ENCODE data around the gene CDH24. TPM values are rescaled to one million over a fixed set of nuclear protein-coding genes. Genes with fewer than 3 reads are reported as not detected.
A peak's percentile ranks its signal among the peaks of the same experiment; 100 is the strongest.

Gene CDH24
- total and polyA plus RNA-seq, 2 of the 13 experiments (the other 11 are each of a cell fraction or from before 2014, with no cell fraction given), result 0.69 to 0.99 TPM

DNA sequence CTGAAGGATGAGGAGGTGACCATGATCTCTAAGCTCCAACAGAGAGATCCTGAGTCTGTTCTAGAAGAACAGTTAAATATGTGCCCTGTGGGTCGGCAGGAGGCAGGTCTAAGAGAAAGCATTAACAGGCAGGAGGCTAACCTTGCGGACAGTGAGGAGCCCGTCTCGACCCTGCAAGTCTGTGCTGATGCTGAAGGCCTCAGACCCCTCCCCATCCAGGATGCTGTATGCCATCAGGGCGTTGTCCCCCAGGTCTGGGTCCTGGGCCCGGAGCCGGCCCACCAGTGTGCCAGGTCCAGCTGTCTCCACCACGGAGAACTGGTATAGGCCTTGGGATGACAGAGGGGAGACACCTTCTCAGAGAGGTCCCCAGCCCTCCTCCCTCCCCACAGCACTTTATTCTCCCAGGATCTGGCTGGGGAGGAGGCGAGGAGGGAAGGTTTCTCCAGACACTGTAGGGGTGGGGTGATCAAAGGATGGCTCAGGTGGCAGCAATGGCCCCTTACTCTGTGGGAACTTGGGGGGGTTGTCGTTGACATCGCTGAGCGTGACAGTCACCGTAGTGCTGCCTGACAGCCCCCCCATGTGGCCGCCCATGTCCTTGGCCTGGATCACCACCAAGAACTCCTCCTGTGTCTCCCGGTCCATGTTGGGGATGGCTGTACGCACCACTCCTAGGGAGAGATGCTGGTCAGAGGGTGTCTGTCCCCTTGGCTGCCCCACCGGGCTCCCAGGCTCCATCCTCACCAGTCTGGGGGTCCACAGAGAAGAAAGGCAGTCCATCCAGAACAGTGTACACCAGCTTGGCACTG lies 3.1 kb downstream of the CDH24 start (continued):
- TF ChIP-seq, protein P1, sequence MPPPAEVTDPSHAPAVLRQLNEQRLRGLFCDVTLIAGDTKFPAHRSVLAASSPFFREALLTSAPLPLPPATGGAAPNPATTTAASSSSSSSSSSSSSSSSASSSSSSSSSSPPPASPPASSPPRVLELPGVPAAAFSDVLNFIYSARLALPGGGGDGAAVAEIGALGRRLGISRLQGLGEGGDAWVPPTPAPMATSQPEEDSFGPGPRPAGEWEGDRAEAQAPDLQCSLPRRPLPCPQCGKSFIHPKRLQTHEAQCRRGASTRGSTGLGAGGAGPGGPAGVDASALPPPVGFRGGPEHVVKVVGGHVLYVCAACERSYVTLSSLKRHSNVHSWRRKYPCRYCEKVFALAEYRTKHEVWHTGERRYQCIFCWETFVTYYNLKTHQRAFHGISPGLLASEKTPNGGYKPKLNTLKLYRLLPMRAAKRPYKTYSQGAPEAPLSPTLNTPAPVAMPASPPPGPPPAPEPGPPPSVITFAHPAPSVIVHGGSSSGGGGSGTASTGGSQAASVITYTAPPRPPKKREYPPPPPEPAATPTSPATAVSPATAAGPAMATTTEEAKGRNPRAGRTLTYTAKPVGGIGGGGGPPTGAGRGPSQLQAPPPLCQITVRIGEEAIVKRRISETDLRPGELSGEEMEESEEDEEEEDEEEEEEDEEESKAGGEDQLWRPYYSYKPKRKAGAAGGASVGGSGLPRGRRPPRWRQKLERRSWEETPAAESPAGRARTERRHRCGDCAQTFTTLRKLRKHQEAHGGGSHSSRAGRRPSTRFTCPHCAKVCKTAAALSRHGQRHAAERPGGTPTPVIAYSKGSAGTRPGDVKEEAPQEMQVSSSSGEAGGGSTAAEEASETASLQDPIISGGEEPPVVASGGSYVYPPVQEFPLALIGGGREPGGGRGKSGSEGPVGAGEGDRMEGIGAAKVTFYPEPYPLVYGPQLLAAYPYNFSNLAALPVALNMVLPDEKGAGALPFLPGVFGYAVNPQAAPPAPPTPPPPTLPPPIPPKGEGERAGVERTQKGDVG (CRISPR knock-in tag; IDR thresholded peaks at IDR 0.05; ENCODE audit: borderline replicate concordance), result 0 out of 2 replicates have a peak, but pooled peaks have one; percentile 14
- TF ChIP-seq GATA4 (IDR thresholded peaks at IDR 0.05; ENCODE audit: borderline replicate concordance, low read depth) (no peak), ZNF510 (CRISPR knock-in tag; IDR thresholded peaks at IDR 0.05; ENCODE audit: low read depth) (no peak), NFE2L1 (CRISPR knock-in tag; IDR thresholded peaks at IDR 0.05; ENCODE audit: borderline replicate concordance) (peak; percentile 18; the same call in 1 of the 2 replicates), RBAK (CRISPR knock-in tag; IDR thresholded peaks at IDR 0.05) (no peak; the same call in 1 of the 2 replicates), MAZ (IDR thresholded peaks at IDR 0.05; ENCODE audit: borderline replicate concordance, low read depth, low read length) (no peak), MAZ (CRISPR knock-in tag; IDR thresholded peaks at IDR 0.05; ENCODE audit: low read depth) (peak; percentile 43; the same call in 1 of the 2 replicates), CBX2 (IDR thresholded peaks at IDR 0.05; ENCODE audit: low read depth, low read length) (no peak), CBX2 (CRISPR knock-in tag; IDR thresholded peaks at IDR 0.05; ENCODE audit: low read depth) (no peak)
- TF ChIP-seq, protein P2, sequence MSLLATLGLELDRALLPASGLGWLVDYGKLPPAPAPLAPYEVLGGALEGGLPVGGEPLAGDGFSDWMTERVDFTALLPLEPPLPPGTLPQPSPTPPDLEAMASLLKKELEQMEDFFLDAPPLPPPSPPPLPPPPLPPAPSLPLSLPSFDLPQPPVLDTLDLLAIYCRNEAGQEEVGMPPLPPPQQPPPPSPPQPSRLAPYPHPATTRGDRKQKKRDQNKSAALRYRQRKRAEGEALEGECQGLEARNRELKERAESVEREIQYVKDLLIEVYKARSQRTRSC (CRISPR knock-in tag; IDR thresholded peaks at IDR 0.05; ENCODE audit: low read depth), result no peak
- TF ChIP-seq, protein P3, sequence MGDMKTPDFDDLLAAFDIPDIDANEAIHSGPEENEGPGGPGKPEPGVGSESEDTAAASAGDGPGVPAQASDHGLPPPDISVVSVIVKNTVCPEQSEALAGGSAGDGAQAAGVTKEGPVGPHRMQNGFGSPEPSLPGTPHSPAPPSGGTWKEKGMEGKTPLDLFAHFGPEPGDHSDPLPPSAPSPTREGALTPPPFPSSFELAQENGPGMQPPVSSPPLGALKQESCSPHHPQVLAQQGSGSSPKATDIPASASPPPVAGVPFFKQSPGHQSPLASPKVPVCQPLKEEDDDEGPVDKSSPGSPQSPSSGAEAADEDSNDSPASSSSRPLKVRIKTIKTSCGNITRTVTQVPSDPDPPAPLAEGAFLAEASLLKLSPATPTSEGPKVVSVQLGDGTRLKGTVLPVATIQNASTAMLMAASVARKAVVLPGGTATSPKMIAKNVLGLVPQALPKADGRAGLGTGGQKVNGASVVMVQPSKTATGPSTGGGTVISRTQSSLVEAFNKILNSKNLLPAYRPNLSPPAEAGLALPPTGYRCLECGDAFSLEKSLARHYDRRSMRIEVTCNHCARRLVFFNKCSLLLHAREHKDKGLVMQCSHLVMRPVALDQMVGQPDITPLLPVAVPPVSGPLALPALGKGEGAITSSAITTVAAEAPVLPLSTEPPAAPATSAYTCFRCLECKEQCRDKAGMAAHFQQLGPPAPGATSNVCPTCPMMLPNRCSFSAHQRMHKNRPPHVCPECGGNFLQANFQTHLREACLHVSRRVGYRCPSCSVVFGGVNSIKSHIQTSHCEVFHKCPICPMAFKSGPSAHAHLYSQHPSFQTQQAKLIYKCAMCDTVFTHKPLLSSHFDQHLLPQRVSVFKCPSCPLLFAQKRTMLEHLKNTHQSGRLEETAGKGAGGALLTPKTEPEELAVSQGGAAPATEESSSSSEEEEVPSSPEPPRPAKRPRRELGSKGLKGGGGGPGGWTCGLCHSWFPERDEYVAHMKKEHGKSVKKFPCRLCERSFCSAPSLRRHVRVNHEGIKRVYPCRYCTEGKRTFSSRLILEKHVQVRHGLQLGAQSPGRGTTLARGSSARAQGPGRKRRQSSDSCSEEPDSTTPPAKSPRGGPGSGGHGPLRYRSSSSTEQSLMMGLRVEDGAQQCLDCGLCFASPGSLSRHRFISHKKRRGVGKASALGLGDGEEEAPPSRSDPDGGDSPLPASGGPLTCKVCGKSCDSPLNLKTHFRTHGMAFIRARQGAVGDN (CRISPR knock-in tag; IDR thresholded peaks at IDR 0.05), result no peak; the same call in 1 of the 2 replicates
- TF ChIP-seq, protein P4, sequence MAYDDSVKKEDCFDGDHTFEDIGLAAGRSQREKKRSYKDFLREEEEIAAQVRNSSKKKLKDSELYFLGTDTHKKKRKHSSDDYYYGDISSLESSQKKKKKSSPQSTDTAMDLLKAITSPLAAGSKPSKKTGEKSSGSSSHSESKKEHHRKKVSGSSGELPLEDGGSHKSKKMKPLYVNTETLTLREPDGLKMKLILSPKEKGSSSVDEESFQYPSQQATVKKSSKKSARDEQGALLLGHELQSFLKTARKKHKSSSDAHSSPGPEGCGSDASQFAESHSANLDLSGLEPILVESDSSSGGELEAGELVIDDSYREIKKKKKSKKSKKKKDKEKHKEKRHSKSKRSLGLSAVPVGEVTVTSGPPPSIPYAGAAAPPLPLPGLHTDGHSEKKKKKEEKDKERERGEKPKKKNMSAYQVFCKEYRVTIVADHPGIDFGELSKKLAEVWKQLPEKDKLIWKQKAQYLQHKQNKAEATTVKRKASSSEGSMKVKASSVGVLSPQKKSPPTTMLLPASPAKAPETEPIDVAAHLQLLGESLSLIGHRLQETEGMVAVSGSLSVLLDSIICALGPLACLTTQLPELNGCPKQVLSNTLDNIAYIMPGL (CRISPR knock-in tag; IDR thresholded peaks at IDR 0.05; ENCODE audit: borderline replicate concordance in 1 of 2, low read depth in 1 of 2), result 0 out of 4 replicates have a peak, but pooled peaks of 1 of the 2 experiments have one; percentile 47
- TF ChIP-seq, protein P5, sequence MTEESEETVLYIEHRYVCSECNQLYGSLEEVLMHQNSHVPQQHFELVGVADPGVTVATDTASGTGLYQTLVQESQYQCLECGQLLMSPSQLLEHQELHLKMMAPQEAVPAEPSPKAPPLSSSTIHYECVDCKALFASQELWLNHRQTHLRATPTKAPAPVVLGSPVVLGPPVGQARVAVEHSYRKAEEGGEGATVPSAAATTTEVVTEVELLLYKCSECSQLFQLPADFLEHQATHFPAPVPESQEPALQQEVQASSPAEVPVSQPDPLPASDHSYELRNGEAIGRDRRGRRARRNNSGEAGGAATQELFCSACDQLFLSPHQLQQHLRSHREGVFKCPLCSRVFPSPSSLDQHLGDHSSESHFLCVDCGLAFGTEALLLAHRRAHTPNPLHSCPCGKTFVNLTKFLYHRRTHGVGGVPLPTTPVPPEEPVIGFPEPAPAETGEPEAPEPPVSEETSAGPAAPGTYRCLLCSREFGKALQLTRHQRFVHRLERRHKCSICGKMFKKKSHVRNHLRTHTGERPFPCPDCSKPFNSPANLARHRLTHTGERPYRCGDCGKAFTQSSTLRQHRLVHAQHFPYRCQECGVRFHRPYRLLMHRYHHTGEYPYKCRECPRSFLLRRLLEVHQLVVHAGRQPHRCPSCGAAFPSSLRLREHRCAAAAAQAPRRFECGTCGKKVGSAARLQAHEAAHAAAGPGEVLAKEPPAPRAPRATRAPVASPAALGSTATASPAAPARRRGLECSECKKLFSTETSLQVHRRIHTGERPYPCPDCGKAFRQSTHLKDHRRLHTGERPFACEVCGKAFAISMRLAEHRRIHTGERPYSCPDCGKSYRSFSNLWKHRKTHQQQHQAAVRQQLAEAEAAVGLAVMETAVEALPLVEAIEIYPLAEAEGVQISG (CRISPR knock-in tag; IDR thresholded peaks at IDR 0.05), result peak; percentile 32; the same call in 1 of the 2 replicates
